HG03060 (cell line): ENCODE results near the gene ERC2.

Experiments
- ATAC-seq: cut with Tn5 transposase; IDR thresholded peaks from one replicate; pipeline ENCODE4 v1.9.1; 2021; ENCODE audit warnings: low read depth, moderate number of reproducible peaks; ENCODE audit not compliant: unreplicated experiment

ERC2 gene

GRCh38 chr3:55963601-55964000 is 504.7 kb downstream of the ERC2 start:
- no peak for ATAC-seq

GRCh38 chr3:55959471-55960080 is 508.7 kb downstream of the ERC2 start:
- no peak for ATAC-seq

GRCh38 chr3:55958605-55959004 is 509.7 kb downstream of the ERC2 start:
- ATAC-seq = no peak

- ATAC-seq = no peak
These were observed 512.3 kb downstream of the ERC2 start for GRCh38 chr3:55955891-55956477.

GRCh38 chr3:55951388-55951787 is 516.9 kb downstream of the ERC2 start:
- ATAC-seq = no peak

- ATAC-seq = no peak
These were observed 520.9 kb downstream of the ERC2 start for GRCh38 chr3:55947406-55947805.

- ATAC-seq = no peak
These were observed 521.6 kb downstream of the ERC2 start for GRCh38 chr3:55946574-55947160.

GRCh38 chr3:55942868-55943267 is 525.4 kb downstream of the ERC2 start:
- no peak for ATAC-seq

GRCh38 chr3:55939287-55939686 is 529.0 kb downstream of the ERC2 start:
- ATAC-seq = no peak

- no peak for ATAC-seq
These were observed 531.0 kb downstream of the ERC2 start for GRCh38 chr3:55937301-55937700.

GRCh38 chr3:55936549-55937052 is 531.7 kb downstream of the ERC2 start:
- no peak for ATAC-seq

- no peak for ATAC-seq
These were observed 533.0 kb downstream of the ERC2 start for GRCh38 chr3:55935241-55935640.

GRCh38 chr3:55934771-55935170 is 533.5 kb downstream of the ERC2 start:
- no peak for ATAC-seq

GRCh38 chr3:55929154-55929869 is 539.0 kb downstream of the ERC2 start:
- no peak for ATAC-seq

- ATAC-seq = no peak
These were observed 544.6 kb downstream of the ERC2 start for GRCh38 chr3:55923626-55924025.

GRCh38 chr3:55923207-55923606 is 545.1 kb downstream of the ERC2 start:
- no peak for ATAC-seq

GRCh38 chr3:55912880-55913279 is 555.4 kb downstream of the ERC2 start:
- ATAC-seq = no peak

GRCh38 chr3:55911266-55911665 is 557.0 kb downstream of the ERC2 start:
- no peak for ATAC-seq

GRCh38 chr3:55910543-55910942 is 557.7 kb downstream of the ERC2 start:
- no peak for ATAC-seq

- no peak for ATAC-seq
These were observed 558.9 kb downstream of the ERC2 start for GRCh38 chr3:55909373-55909772.

- no peak for ATAC-seq
These were observed 560.7 kb downstream of the ERC2 start for GRCh38 chr3:55907616-55908015.
